Measurements from ENCODE around the gene TBC1D22A.

TBC1D22A gene

GRCh38 chr22:47089374-47089773 is 326.9 kb downstream of the TBC1D22A start:
- DNase-seq (ENCODE audit: extremely low read depth in 1 of 2, low read depth in 1 of 2): no peak

- DNase-seq (ENCODE audit: extremely low read depth in 1 of 2, low read depth in 1 of 2): no peak
Observed at GRCh38 chr22:47089796-47090460, 327.5 kb downstream of the TBC1D22A start.

- DNase-seq (ENCODE audit: extremely low read depth in 1 of 2, low read depth in 1 of 2): no peak
Observed at GRCh38 chr22:47090591-47091245, 328.3 kb downstream of the TBC1D22A start.

- no peak for DNase-seq (ENCODE audit: extremely low read depth in 1 of 2, low read depth in 1 of 2)
Observed at GRCh38 chr22:47091246-47091651, 328.8 kb downstream of the TBC1D22A start.

GRCh38 chr22:47091921-47092700 is 329.7 kb downstream of the TBC1D22A start:
- DNase-seq (ENCODE audit: extremely low read depth in 1 of 2, low read depth in 1 of 2): no peak

- DNase-seq (ENCODE audit: extremely low read depth in 1 of 2, low read depth in 1 of 2): no peak
Observed at GRCh38 chr22:47092896-47093311, 330.5 kb downstream of the TBC1D22A start.

- DNase-seq (ENCODE audit: extremely low read depth in 1 of 2, low read depth in 1 of 2): no peak
Observed at GRCh38 chr22:47093720-47094119, 331.3 kb downstream of the TBC1D22A start.

- DNase-seq (ENCODE audit: extremely low read depth in 1 of 2, low read depth in 1 of 2): no peak
Observed at GRCh38 chr22:47094861-47095330, 332.4 kb downstream of the TBC1D22A start.

- no peak for DNase-seq (ENCODE audit: extremely low read depth in 1 of 2, low read depth in 1 of 2)
Observed at GRCh38 chr22:47095395-47096122, 333.1 kb downstream of the TBC1D22A start.

GRCh38 chr22:47098121-47098520 is 335.7 kb downstream of the TBC1D22A start:
- DNase-seq (ENCODE audit: extremely low read depth in 1 of 2, low read depth in 1 of 2): no peak

- no peak for DNase-seq (ENCODE audit: extremely low read depth in 1 of 2, low read depth in 1 of 2)
Observed at GRCh38 chr22:47098554-47098953, 336.1 kb downstream of the TBC1D22A start.

- no peak for DNase-seq (ENCODE audit: extremely low read depth in 1 of 2, low read depth in 1 of 2)
Observed at GRCh38 chr22:47100019-47100418, 337.6 kb downstream of the TBC1D22A start.

GRCh38 chr22:47100646-47101200 is 338.3 kb downstream of the TBC1D22A start:
- DNase-seq (ENCODE audit: extremely low read depth in 1 of 2, low read depth in 1 of 2): no peak

- no peak for DNase-seq (ENCODE audit: extremely low read depth in 1 of 2, low read depth in 1 of 2)
Observed at GRCh38 chr22:47101321-47101885, 339.0 kb downstream of the TBC1D22A start.

- DNase-seq (ENCODE audit: extremely low read depth in 1 of 2, low read depth in 1 of 2): no peak
Observed at GRCh38 chr22:47102081-47102480, 339.6 kb downstream of the TBC1D22A start.

GRCh38 chr22:47102648-47103047 is 340.2 kb downstream of the TBC1D22A start:
- no peak for DNase-seq (ENCODE audit: extremely low read depth in 1 of 2, low read depth in 1 of 2)

GRCh38 chr22:47105085-47105484 is 342.6 kb downstream of the TBC1D22A start:
- DNase-seq (ENCODE audit: extremely low read depth in 1 of 2, low read depth in 1 of 2): no peak

GRCh38 chr22:47106806-47107205 is 344.4 kb downstream of the TBC1D22A start:
- no peak for DNase-seq (ENCODE audit: extremely low read depth in 1 of 2, low read depth in 1 of 2)

- DNase-seq (ENCODE audit: extremely low read depth in 1 of 2, low read depth in 1 of 2): no peak
Observed at GRCh38 chr22:47107431-47107830, 345.0 kb downstream of the TBC1D22A start.

GRCh38 chr22:47110817-47111443 is 348.5 kb downstream of the TBC1D22A start:
- DNase-seq (ENCODE audit: extremely low read depth in 1 of 2, low read depth in 1 of 2): no peak
